ENCODE results near the gene DPAGT1.
"Not testable (repeated sequence)": the region's sequence is repeated elsewhere in the genome, so short reads cannot be mapped to it uniquely, and the experiment has no call there.

DPAGT1 gene

GRCh38 chr11:119061256-119061655 is 40.4 kb downstream of the DPAGT1 start:
- Mint-ChIP-seq H3K4me3 (no peak overlapping the region), H3K9me3 (no peaks in the 10 kb centered on the region), H3K4me1 (peaks cover 30% of the 10 kb centered on the region), H3K27ac (peak overlapping the region; percentile 29), H3K36me3 (peaks cover 21% of the 10 kb centered on the region)
- no peak for ATAC-seq
- no peak for DNase-seq (ENCODE audit: low spot score in 2 of 2)

GRCh38 chr11:119059128-119059527 is 42.5 kb downstream of the DPAGT1 start:
- H3K9me3 Mint-ChIP-seq; H3K4me3 Mint-ChIP-seq; ATAC-seq; DNase-seq (ENCODE audit: low spot score in 2 of 2); H3K27ac Mint-ChIP-seq: not testable (repeated sequence)
- Mint-ChIP-seq H3K4me1 (peaks cover 41% of the 10 kb centered on the region), H3K36me3 (peaks cover 43% of the 10 kb centered on the region)

GRCh38 chr11:119057000-119057769 is 44.5 kb downstream of the DPAGT1 start, which contains the start of gene HYOU1:
TSS of gene HYOU1 (minus strand) at chr11:119057205. CDS start at chr11:119056160, 1,045 bp downstream.
- peak within 1 kb of the TSS; percentile 94 for H3K4me3 Mint-ChIP-seq
- DNase-seq (ENCODE audit: low spot score in 2 of 2) (peak; percentile 97 to 98), ATAC-seq (peak; percentile 95)
- H3K4me1 Mint-ChIP-seq = peaks cover 55% of the 10 kb centered on the region
- H3K27ac Mint-ChIP-seq = peak within 1 kb of the TSS; percentile 98
- H3K9me3 Mint-ChIP-seq = no peaks in the 10 kb centered on the region
- H3K36me3 Mint-ChIP-seq = peaks cover 62% of the 10 kb centered on the region

GRCh38 chr11:119056421-119056999 is 45.1 kb downstream of the DPAGT1 start:
- H3K4me3 Mint-ChIP-seq = peak overlapping the region; percentile 94
- H3K36me3 Mint-ChIP-seq = peaks cover 69% of the 10 kb centered on the region
- peaks cover 60% of the 10 kb centered on the region for H3K4me1 Mint-ChIP-seq

GRCh38 chr11:119055901-119056300 is 45.8 kb downstream of the DPAGT1 start:
- peaks cover 75% of the 10 kb centered on the region for H3K36me3 Mint-ChIP-seq
- H3K4me1 Mint-ChIP-seq = peaks cover 65% of the 10 kb centered on the region
- ATAC-seq (no peak), DNase-seq (ENCODE audit: low spot score in 2 of 2) (peak in 1 of 2 donors; percentile 55)
- H3K9me3 Mint-ChIP-seq = no peaks in the 10 kb centered on the region
- H3K27ac Mint-ChIP-seq = peak overlapping the region; percentile 98
- H3K4me3 Mint-ChIP-seq = peak overlapping the region; percentile 94

More at GRCh38 chr11:119056421-119056999, 45.1 kb downstream of the DPAGT1 start:
- ATAC-seq (peak; percentile 5), DNase-seq (ENCODE audit: low spot score in 2 of 2) (peak in 1 of 2 donors; percentile 67)
- peak overlapping the region; percentile 98 for H3K27ac Mint-ChIP-seq
- H3K9me3 Mint-ChIP-seq = no peaks in the 10 kb centered on the region

GRCh38 chr11:119054418-119054817 is 47.2 kb downstream of the DPAGT1 start:
- Mint-ChIP-seq H3K36me3 (peaks cover 90% of the 10 kb centered on the region), H3K4me1 (peaks cover 65% of the 10 kb centered on the region), H3K9me3 (no peaks in the 10 kb centered on the region), H3K4me3 (no peak overlapping the region), H3K27ac (peak overlapping the region; percentile 13)
- DNase-seq (ENCODE audit: low spot score in 2 of 2) (no peak), ATAC-seq (no peak)

- H3K4me1 Mint-ChIP-seq = peaks cover 56% of the 10 kb centered on the region
- H3K27ac Mint-ChIP-seq = peak overlapping the region; percentile 13
Measured at GRCh38 chr11:119052163-119052814, 49.4 kb downstream of the DPAGT1 start.

GRCh38 chr11:119051440-119052162 is 50.1 kb downstream of the DPAGT1 start:
- no peak for DNase-seq (ENCODE audit: low spot score in 2 of 2)
- Mint-ChIP-seq H3K4me3 (no peak overlapping the region), H3K27ac (peak overlapping the region; percentile 37), H3K36me3 (peaks cover 100% of the 10 kb centered on the region), H3K4me1 (peaks cover 58% of the 10 kb centered on the region), H3K9me3 (no peaks in the 10 kb centered on the region)
- ATAC-seq = peak; percentile 20

More at GRCh38 chr11:119052163-119052814, 49.4 kb downstream of the DPAGT1 start:
- DNase-seq (ENCODE audit: low spot score in 2 of 2) = no peak
- Mint-ChIP-seq H3K9me3 (no peaks in the 10 kb centered on the region), H3K36me3 (peaks cover 100% of the 10 kb centered on the region), H3K4me3 (no peak overlapping the region)
- no peak for ATAC-seq

- Mint-ChIP-seq H3K4me1 (peaks cover 40% of the 10 kb centered on the region), H3K9me3 (no peaks in the 10 kb centered on the region), H3K36me3 (peaks cover 100% of the 10 kb centered on the region), H3K27ac (peak overlapping the region; percentile 69), H3K4me3 (no peak overlapping the region)
- no peak for DNase-seq (ENCODE audit: low spot score in 2 of 2)
- ATAC-seq = no peak
Measured at GRCh38 chr11:119049081-119049480, 52.6 kb downstream of the DPAGT1 start.

- Mint-ChIP-seq H3K9me3 (no peaks in the 10 kb centered on the region), H3K4me1 (peaks cover 36% of the 10 kb centered on the region), H3K4me3 (no peak overlapping the region), H3K36me3 (peaks cover 99% of the 10 kb centered on the region), H3K27ac (peak overlapping the region; percentile 69)
- no peak for ATAC-seq
- no peak for DNase-seq (ENCODE audit: low spot score in 2 of 2)
Measured at GRCh38 chr11:119048644-119049043, 53.0 kb downstream of the DPAGT1 start.

- DNase-seq (ENCODE audit: low spot score in 2 of 2) (no peak), ATAC-seq (peak; percentile 68)
- H3K9me3 Mint-ChIP-seq = no peaks in the 10 kb centered on the region
- H3K27ac Mint-ChIP-seq = peak overlapping the region; percentile 69
- no peak overlapping the region for H3K4me3 Mint-ChIP-seq
- peaks cover 21% of the 10 kb centered on the region for H3K4me1 Mint-ChIP-seq
- H3K36me3 Mint-ChIP-seq = peaks cover 85% of the 10 kb centered on the region
Measured at GRCh38 chr11:119047205-119047604, 54.4 kb downstream of the DPAGT1 start.
